B cell (primary cell): Measurements from ENCODE around the gene MTUS2. TPM values are rescaled to one million over a fixed set of nuclear protein-coding genes. Genes with fewer than 3 reads are reported as not detected.

Experiments used
- ATAC-seq: fragments of 200-7000 bp; cut with Tn5 transposase; one replicate; pipeline ENCODE4 v1.10.0; 2021; ENCODE audit warnings: low read depth, mild to moderate bottlenecking, moderate number of reproducible peaks, moderate library complexity
- CTCF ChIA-PET: fragments of 350-600 bp; sonication (Branson Sonifier 250); formaldehyde crosslinking; loops from one replicate; lab custom pipeline; 2021; ENCODE audit warnings: antibody characterized with exemption, inconsistent platforms; lab: Charles Lee
- POLR2A ChIA-PET: fragments of 350-600 bp; sonication (Branson Sonifier 250); formaldehyde crosslinking; loops from one replicate; lab custom pipeline; 2021; ENCODE audit warnings: antibody characterized with exemption; lab: Charles Lee
- DNase-seq: peaks from one replicate; pipeline ENCODE4 v3.0.0; 2013
- H2AFZ ChIP-seq: 2 replicates; pipeline ENCODE4 v1.6.1; 2012; ENCODE audit warnings: mild to moderate bottlenecking, low read depth, low read length; ENCODE audit not compliant: insufficient read depth, poor library complexity, severe bottlenecking
- H3K27ac ChIP-seq, 2 donors: 1 replicate in 1 of 2; 2 replicates in 1 of 2; pipeline ENCODE4 v1.5.1; 2012 to 2013; ENCODE audit warnings: low read length in 2 of 2, mild to moderate bottlenecking in 2 of 2, moderate library complexity in 1 of 2
- H3K27me3 ChIP-seq, 4 experiments: fragments of 200-600 bp in 1 of 4; sonication (generic) in 1 of 4; replicated peaks in 1 of 4; 1 replicate in 2 of 4; 2 replicates in 2 of 4; pipeline versions ENCODE4 v1.6.1 to v1.7.0; 2013 to 2016; ENCODE audit warnings: low read length in 3 of 4, mild to moderate bottlenecking in 2 of 4, mixed read lengths in 1 of 4, moderate library complexity in 1 of 4; ENCODE audit not compliant: insufficient read depth in 4 of 4, control insufficient read depth in 3 of 4; ENCODE audit errors: control extremely low read depth in 1 of 4
- H3K36me3 ChIP-seq, 2 experiments: replicated peaks in 1 of 2; 1 replicate in 1 of 2; 2 replicates in 1 of 2; pipeline versions ENCODE4 v1.6.1 to v1.7.1; 2013; ENCODE audit warnings: low read length in 1 of 2; ENCODE audit not compliant: insufficient read depth in 2 of 2, control insufficient read depth in 1 of 2; ENCODE audit errors: control extremely low read depth in 1 of 2, extremely low read depth in 1 of 2
- H3K4me1 ChIP-seq, 2 donors: fragments of 200-600 bp in 1 of 2; sonication (generic) in 1 of 2; 1 replicate in 1 of 2; 2 replicates in 1 of 2; pipeline versions ENCODE4 v1.5.1 to v1.6.1; 2013 to 2017; ENCODE audit warnings: low read length in 2 of 2; ENCODE audit not compliant: control insufficient read depth in 2 of 2, insufficient read depth in 2 of 2
- H3K4me2 ChIP-seq: replicated peaks from 2 replicates; pipeline ENCODE3; 2012; ENCODE audit warnings: mild to moderate bottlenecking, low read depth, low read length; ENCODE audit not compliant: poor library complexity, severe bottlenecking
- H3K4me3 ChIP-seq, 5 experiments: fragments of 200-600 bp in 1 of 5; sonication (generic) in 1 of 5; 1 replicate in 3 of 5; 2 replicates in 2 of 5; pipeline versions ENCODE4 v1.5.1 to v1.7.0; 2011 to 2016; ENCODE audit warnings: low read length in 4 of 5, mild to moderate bottlenecking in 4 of 5, low read depth in 2 of 5, control low read depth in 1 of 5, moderate library complexity in 1 of 5; ENCODE audit not compliant: insufficient read depth in 1 of 5; ENCODE audit errors: control extremely low read depth in 1 of 5, extremely low read depth in 1 of 5
- H3K79me2 ChIP-seq: fragments of 200-600 bp; sonication (generic); one replicate; pipeline ENCODE4 v1.6.0; 2016; ENCODE audit warnings: low read length; ENCODE audit not compliant: control insufficient read depth, insufficient read depth
- H3K9ac ChIP-seq: fragments of 200-600 bp; sonication (generic); 2 replicates; pipeline ENCODE4 v1.6.1; 2017; ENCODE audit warnings: mild to moderate bottlenecking, low read length, moderate library complexity
- H3K9me3 ChIP-seq, 3 donors: one replicate each; pipeline versions ENCODE4 v1.6.1 to v1.7.1; 2013; ENCODE audit warnings: low read length in 2 of 3; ENCODE audit not compliant: control insufficient read depth in 2 of 3, insufficient read depth in 1 of 3; ENCODE audit errors: control extremely low read depth in 1 of 3
- H4K20me1 ChIP-seq: 2 replicates; pipeline ENCODE4 v1.6.0; 2012; ENCODE audit warnings: mild to moderate bottlenecking, low read length; ENCODE audit not compliant: insufficient read depth, control insufficient read depth, poor library complexity, severe bottlenecking
- H3K27ac Mint-ChIP-seq: one replicate; pipeline ENCODE4 v1.8.0; 2021; ENCODE audit warnings: mixed read lengths
- H3K27me3 Mint-ChIP-seq: one replicate; pipeline ENCODE4 v1.8.0; 2021; ENCODE audit warnings: mixed read lengths
- H3K4me1 Mint-ChIP-seq: one replicate; pipeline ENCODE4 v1.8.0; 2021; ENCODE audit warnings: mixed read lengths
- H3K4me3 Mint-ChIP-seq: one replicate; pipeline ENCODE4 v1.8.0; 2021; ENCODE audit warnings: mixed read lengths
- H3K9me3 Mint-ChIP-seq: one replicate; pipeline ENCODE4 v1.8.0; 2022; ENCODE audit warnings: mixed read lengths; ENCODE audit not compliant: insufficient read depth
- EZH2 ChIP-seq: IDR thresholded peaks from 2 replicates; pipeline ENCODE4 v1.6.1; 2012; ENCODE audit warnings: borderline replicate concordance, low read depth, mild to moderate bottlenecking, moderate library complexity, low read length; ENCODE audit not compliant: insufficient read depth, poor library complexity, severe bottlenecking
- WGBS: methylation state at CpG from one replicate; pipeline ENCODE4 v1.1.5; 2013; ENCODE audit warnings: missing lambda C conversion rate; ENCODE audit not compliant: insufficient coverage; 5-methylcytosine and 5-hydroxymethylcytosine counted together
- intact Hi-C: fragments of 100-400 bp; cut with micrococcal nuclease; formaldehyde crosslinking; loops from one replicate; pipeline ENCODE4 v1.10.0; 2022
- polyA plus RNA-seq: library from polyadenylated mRNA; depleted of rRNA; stranded (reverse); fragments of >200 nt; gene quantifications from 2 replicates; pipeline ENCODE4 v1.2.3, GENCODE V29; 2012
- total RNA-seq, 2 donors: library from RNA; stranded (reverse); fragments of 120-200 nt in 1 of 2; gene quantifications; 1 replicate in 1 of 2; 2 replicates in 1 of 2; pipeline versions ENCODE4 v1.2.3 to v1.2.4, GENCODE V29; 2013 to 2022
- TF ChIP-seq, protein P1 (sequence below): fragments of 200-600 bp; IDR thresholded peaks from one replicate; pipeline ENCODE4 v1.8.0; 2022; ENCODE audit warnings: antibody characterized with exemption, mild to moderate bottlenecking

MTUS2 gene
- total and polyA plus RNA-seq, 2 donors (not counting 1 experiment from before 2014, with no cell fraction given): 0.12 TPM; not detected in 1

DNA sequence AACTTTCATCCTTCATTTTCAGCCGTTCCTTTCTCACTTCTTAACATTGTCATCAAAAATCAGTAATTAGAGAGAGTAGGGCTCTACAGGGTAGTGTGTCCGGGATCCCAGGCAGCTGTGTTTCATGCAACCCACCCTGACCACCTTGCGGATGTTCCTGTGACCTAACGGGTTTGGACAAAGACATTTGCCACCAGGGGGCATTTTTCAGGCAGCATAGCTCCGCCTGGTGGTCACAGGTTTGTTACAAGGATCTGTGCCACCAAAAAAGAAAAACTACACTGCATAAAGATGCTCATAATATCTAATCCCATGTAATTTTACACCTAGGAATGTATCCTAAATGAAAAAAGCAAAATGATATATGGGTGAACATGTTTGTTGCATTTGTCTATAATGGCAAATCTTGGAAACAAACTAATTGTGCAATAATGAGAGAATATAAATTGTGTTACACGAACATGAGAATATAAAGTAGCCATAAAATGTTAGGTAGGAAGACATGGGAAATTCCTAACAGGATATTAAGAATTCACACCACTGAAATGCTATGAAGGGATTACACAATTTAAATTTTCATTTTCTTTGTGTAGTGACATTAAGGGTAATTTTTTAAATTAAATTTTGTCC, 652.3 kb downstream of the MTUS2 start:
- H3K4me2 ChIP-seq: no peak overlapping the region
- H3K9me3 Mint-ChIP-seq: no peaks in the 10 kb centered on the region
- no peak overlapping the region for H3K4me3 Mint-ChIP-seq
- H3K4me3 ChIP-seq: no peak overlapping the region
- TF ChIP-seq, protein P1, sequence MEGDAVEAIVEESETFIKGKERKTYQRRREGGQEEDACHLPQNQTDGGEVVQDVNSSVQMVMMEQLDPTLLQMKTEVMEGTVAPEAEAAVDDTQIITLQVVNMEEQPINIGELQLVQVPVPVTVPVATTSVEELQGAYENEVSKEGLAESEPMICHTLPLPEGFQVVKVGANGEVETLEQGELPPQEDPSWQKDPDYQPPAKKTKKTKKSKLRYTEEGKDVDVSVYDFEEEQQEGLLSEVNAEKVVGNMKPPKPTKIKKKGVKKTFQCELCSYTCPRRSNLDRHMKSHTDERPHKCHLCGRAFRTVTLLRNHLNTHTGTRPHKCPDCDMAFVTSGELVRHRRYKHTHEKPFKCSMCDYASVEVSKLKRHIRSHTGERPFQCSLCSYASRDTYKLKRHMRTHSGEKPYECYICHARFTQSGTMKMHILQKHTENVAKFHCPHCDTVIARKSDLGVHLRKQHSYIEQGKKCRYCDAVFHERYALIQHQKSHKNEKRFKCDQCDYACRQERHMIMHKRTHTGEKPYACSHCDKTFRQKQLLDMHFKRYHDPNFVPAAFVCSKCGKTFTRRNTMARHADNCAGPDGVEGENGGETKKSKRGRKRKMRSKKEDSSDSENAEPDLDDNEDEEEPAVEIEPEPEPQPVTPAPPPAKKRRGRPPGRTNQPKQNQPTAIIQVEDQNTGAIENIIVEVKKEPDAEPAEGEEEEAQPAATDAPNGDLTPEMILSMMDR: peak; percentile 99
- no peak for TF ChIP-seq EZH2
- POLR2A ChIA-PET: no interaction called here
- H3K79me2 ChIP-seq: no peaks in the 10 kb centered on the region
- no peak overlapping the region for H3K27ac Mint-ChIP-seq
- CTCF ChIA-PET: interaction anchor here (0.6 to 3.4 kb wide), 18 partner anchors 11 to 1703 kb away, joined by 3 to 17 read pairs (median 3); no protein-coding TSS in a partner anchor
- H3K9ac ChIP-seq: no peak overlapping the region
- DNase-seq: peak; percentile 72
- peaks cover 2% of the 10 kb centered on the region for H3K4me1 Mint-ChIP-seq
- ATAC-seq: peak; percentile 67
- H3K27me3 Mint-ChIP-seq: peaks cover 4% of the 10 kb centered on the region
- no peaks in the 10 kb centered on the region for H4K20me1 ChIP-seq
- H3K27ac ChIP-seq: no peak overlapping the region
- H3K4me1 ChIP-seq: peaks cover 4 to 9% of the 10 kb centered on the region in 2 donors
- H3K36me3 ChIP-seq: no peaks in the 10 kb centered on the region
- intact Hi-C loops: loop anchor here (5.0 kb wide), 1 partner anchor 390 kb away; no protein-coding TSS in a partner anchor
- peak overlapping the region; percentile 23 for H2AFZ ChIP-seq
- no peaks in the 10 kb centered on the region for H3K9me3 ChIP-seq
- H3K27me3 ChIP-seq: no peaks in the 10 kb centered on the region
- 25% methylated on average over 3 of the region's 6 CpGs for WGBS

DNA sequence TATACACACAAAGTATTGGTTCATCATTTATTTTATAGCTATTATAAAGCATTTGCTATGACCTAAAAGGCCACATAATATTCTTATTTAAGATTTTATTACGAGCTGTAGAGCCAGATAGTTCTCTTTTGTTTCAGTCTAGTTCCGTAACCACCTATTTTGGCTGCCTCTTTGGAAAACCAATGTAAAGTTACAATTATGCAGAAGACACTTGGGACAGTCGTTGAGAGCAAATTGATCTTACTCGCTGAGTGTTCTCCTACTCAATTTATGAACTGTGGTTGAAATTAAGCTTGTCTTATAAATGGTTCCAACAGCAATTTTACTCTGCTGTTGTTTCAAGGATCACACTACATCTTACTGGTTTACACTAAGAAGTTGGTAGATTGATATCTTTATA, 653.0 kb downstream of the MTUS2 start:
- no peaks in the 10 kb centered on the region for H3K27me3 ChIP-seq
- no peak for DNase-seq
- H3K4me1 ChIP-seq: peaks cover 4 to 9% of the 10 kb centered on the region in 2 donors
- no peaks in the 10 kb centered on the region for H3K9me3 Mint-ChIP-seq
- TF ChIP-seq, protein P1: no peak
- no peak for TF ChIP-seq EZH2
- no peaks in the 10 kb centered on the region for H3K79me2 ChIP-seq
- H3K9me3 ChIP-seq: no peaks in the 10 kb centered on the region
- peaks cover 7% of the 10 kb centered on the region for H3K27me3 Mint-ChIP-seq
- H3K27ac Mint-ChIP-seq: no peak overlapping the region
- no peak overlapping the region for H3K4me2 ChIP-seq
- CTCF ChIA-PET: interaction anchor here (0.6 to 3.4 kb wide), 15 partner anchors 9 to 451 kb away, joined by 3 to 17 read pairs (median 4); no protein-coding TSS in a partner anchor
- H3K4me3 ChIP-seq: no peak overlapping the region
- H3K27ac ChIP-seq: no peak overlapping the region
- intact Hi-C loops: loop anchor here (5.0 kb wide), 1 partner anchor 391 kb away; no protein-coding TSS in a partner anchor
- no peak overlapping the region for H3K9ac ChIP-seq
- no CpG with 5 or more reads among the region's 4 CpGs for WGBS
- POLR2A ChIA-PET: no interaction called here
- no peak overlapping the region for H2AFZ ChIP-seq
- no peak overlapping the region for H3K4me3 Mint-ChIP-seq
- no peaks in the 10 kb centered on the region for H4K20me1 ChIP-seq
- ATAC-seq: no peak
- peaks cover 2% of the 10 kb centered on the region for H3K4me1 Mint-ChIP-seq
- H3K36me3 ChIP-seq: no peaks in the 10 kb centered on the region
